SH-SY5Y (cell line): ENCODE data around the gene OBI1.

ENCODE experiments used
- GATA2 ChIP-seq: IDR thresholded peaks from 2 replicates; pipeline ENCODE4 v1.6.1; 2011; ENCODE audit warnings: mild to moderate bottlenecking, low read depth, low read length
- GATA3 ChIP-seq: IDR thresholded peaks from 2 replicates; pipeline ENCODE4 v1.6.1; 2011; ENCODE audit warnings: low read depth, mild to moderate bottlenecking, low read length, moderate library complexity

GRCh38 chr13:78595495-78596398 lies 63.2 kb downstream of the OBI1 start:
- no peak for TF ChIP-seq GATA3
- no peak for TF ChIP-seq GATA2
